Erythroblast (primary cell): ENCODE data around the gene ORM1.

Source experiments
- DNase-seq, 2 experiments: peaks; one replicate each; lab custom pipeline; 2025; lab: John Stamatoyannopoulos, UW
- GATA1 ChIP-seq: IDR thresholded peaks from 2 replicates; pipeline ENCODE4 v1.6.1; 2011; ENCODE audit warnings: low read depth, mild to moderate bottlenecking, control low read depth, low read length, moderate library complexity
- POLR2A ChIP-seq: IDR thresholded peaks from 2 replicates; pipeline ENCODE4 v1.6.1; 2011; ENCODE audit warnings: mild to moderate bottlenecking, low read length

The ORM1 gene

DNA sequence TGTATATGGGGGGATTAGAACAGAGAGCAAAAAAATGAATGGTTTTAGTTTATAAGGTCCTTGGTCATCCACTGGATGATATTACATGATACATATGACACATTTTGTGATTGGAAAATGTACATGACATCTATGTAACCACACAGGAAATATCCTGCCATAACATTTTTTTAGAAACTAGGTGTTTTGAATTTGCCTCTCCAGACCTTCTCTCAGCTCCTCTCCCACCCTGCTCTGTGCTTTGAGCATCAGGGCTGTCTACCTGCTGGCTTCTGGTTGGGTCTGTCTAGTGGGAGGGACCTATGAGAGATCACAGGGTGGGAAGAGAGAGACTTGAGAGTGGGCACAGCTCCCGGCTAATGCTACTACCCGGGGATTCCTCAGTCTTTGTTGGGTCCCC is 40.5 kb downstream of the ORM1 start:
- no peak for DNase-seq
- no peak for TF ChIP-seq GATA1
- TF ChIP-seq POLR2A = no peak

- peak in 1 of 2 experiments; percentile 3 for DNase-seq
- no peak for TF ChIP-seq POLR2A
- no peak for TF ChIP-seq GATA1
These were observed 41.5 kb downstream of the ORM1 start for GRCh38 chr9:114364134-114365041.

- DNase-seq = no peak
- no peak for TF ChIP-seq POLR2A
- TF ChIP-seq GATA1 = no peak
These were observed 42.3 kb downstream of the ORM1 start for GRCh38 chr9:114365194-114365593.

DNA sequence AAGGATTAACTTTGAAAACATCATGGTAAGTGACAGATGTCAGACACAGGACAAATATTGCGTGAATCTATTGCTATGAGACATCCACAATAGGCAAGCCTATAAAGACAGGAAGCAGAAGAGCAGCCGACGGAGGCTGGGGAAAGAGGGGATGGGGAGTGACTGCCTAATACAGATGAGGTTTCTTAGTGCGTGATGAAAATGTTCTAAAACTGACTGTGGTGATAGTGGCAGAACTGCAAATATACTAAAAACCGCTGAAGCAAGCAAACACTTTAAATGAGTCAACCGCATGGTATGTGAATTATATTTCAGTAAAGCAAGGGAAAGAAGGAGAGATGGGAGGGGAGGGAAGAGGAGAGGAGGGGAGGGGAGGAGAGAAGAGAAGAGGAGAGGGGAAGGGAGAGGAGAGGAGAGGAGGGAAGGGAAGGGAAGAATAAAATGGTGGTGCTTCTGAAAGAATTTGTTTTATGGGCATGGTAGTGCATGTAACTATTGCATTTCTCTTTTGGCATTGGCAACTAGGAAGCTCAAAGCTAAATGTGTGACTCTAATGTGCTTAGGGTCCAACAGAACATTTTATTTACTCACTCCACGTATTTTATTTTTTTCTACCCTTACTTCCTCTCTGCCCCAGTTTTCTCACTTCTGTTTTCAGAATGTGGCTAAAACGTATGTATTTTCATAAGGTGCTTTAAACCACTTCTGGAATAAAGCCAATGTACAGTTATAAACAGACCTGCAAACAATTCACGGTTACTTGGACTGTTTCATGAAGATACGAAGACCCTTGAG is 43.6 kb downstream of the ORM1 start:
- no peak for DNase-seq
- TF ChIP-seq POLR2A (no peak), GATA1 (no peak)

- no peak for TF ChIP-seq GATA1
- no peak for TF ChIP-seq POLR2A
These were observed 44.5 kb downstream of the ORM1 start for GRCh38 chr9:114367366-114367765.

GRCh38 chr9:114367772-114368569 is 45.1 kb downstream of the ORM1 start:
- DNase-seq = no peak
- no peak for TF ChIP-seq GATA1

More at GRCh38 chr9:114367366-114367765, 44.5 kb downstream of the ORM1 start:
- no peak for DNase-seq

- no peak for DNase-seq
These were observed 46.6 kb downstream of the ORM1 start for GRCh38 chr9:114369216-114370130.

GRCh38 chr9:114370251-114370967 is 47.5 kb downstream of the ORM1 start:
- no peak for DNase-seq
- TF ChIP-seq GATA1 = no peak
- no peak for TF ChIP-seq POLR2A

More at GRCh38 chr9:114369216-114370130, 46.6 kb downstream of the ORM1 start:
- TF ChIP-seq POLR2A (no peak), GATA1 (no peak)

DNA sequence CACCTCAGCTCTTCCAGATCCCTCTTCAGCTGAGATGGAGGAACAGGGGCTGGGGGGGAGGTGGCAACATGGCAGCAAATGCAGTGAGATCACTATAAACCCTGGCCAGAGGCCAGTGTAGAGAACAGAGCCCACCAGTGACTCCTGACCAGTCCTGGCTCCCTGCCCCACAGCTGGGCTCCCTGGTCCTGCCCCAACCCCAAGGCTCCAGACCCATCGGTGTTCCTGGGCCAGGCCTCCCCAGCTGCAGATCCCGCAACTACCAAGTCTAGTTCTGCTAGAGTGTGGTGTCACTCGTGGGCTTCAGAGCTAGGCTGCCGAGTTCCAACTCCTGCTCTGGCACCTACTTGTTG is 48.0 kb downstream of the ORM1 start:
- no peak for DNase-seq
- TF ChIP-seq POLR2A = no peak
- no peak for TF ChIP-seq GATA1

DNA sequence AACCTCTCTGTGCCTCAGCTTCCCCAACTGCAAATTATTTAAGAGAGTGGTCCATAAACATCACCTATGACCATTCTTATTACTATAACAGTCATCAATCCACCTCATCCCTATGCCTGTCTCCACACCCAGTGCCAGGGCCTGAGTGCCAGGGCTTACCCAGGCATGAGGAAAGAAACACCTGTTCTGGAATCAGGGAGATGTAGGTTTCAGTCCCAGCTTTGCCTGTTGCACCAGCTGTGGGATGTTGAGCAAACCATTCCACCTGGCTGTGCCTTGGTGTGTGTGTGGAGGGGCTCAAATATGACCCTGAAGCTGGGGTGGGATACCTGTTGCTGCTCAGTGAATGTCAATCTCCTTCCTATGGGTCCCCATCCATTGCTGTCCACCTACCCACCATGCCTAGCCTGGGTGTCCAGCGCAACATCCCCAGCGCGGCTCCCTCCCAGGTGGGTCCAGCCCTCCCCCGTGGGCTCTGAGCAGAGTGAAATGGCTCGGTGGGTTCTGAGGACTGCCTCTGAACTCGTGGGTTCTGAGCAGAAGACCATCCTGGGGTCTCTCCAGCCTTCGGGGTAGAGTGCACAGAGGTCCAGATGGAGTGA is 48.5 kb downstream of the ORM1 start:
- no peak for TF ChIP-seq POLR2A
- TF ChIP-seq GATA1 = no peak
- no peak for DNase-seq
